ENCODE data around the gene D2HGDH. TPM values are rescaled to one million over a fixed set of nuclear protein-coding genes. Genes with fewer than 3 reads are reported as not detected.

The D2HGDH gene
- total and polyA plus RNA-seq, 2 of the 13 experiments (the other 11 are each of a cell fraction or from before 2014, with no cell fraction given), result 19.2 to 20.3 TPM

DNA sequence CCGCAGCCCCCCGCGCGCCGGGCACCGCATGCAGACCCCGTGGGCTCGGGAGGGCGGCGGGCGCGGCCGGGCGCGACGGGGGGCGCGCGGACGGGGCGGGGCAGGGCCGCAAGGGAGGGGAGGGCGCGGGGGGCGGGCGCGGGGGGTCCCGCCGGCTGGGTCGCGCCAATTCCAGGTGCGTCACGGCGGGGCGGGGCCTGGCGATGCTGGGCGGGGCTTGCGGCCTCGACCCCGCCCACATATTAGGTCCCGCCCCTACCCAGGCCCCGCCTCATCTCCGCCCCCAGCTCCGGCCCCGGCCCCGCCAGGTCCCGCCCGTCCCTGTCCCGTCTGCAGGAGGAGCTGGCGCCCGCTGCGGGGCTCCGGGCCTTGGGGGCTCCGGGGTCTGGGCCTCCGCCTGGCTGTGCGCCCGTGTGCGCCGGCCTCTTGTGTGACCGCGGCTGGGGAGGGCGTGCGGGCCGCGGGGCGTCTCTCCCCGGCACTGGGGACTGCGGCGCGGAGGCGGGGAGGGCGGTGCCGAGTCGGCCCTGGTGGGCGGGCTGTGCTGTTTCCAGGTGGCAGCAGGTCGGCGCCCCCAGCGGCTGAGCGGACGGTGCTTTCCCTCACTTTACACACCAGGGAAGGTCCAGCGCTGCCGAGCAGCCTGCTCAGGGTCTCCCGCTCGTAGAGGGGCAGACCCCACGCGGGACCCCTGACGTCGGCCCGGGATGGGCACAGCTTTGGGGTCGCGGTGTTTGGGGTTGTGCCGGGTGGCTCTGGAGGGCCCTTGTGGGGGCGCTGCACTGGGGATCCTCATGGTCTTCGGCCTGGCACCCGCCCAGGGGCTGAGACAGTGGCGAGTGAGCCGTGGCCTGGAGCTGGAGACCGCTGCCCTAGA lies 32.0 kb upstream of the D2HGDH start (continued):
- TF ChIP-seq SP4 (CRISPR knock-in tag; IDR thresholded peaks at IDR 0.05), result peak; percentile 97
- TF ChIP-seq EEA1 (CRISPR knock-in tag; IDR thresholded peaks at IDR 0.05; ENCODE audit: borderline replicate concordance), result 0 out of 2 replicates have a peak, but pooled peaks have one; percentile 39
- TF ChIP-seq AFF4 (CRISPR knock-in tag; IDR thresholded peaks at IDR 0.05), result peak; percentile 81; the same call in 1 of the 2 replicates
- peak; percentile 74 for TF ChIP-seq HNRNPLL (IDR thresholded peaks at IDR 0.05; ENCODE audit: low read depth, low read length, poor library complexity, severe bottlenecking)
- TF ChIP-seq HOXA7 (CRISPR knock-in tag; IDR thresholded peaks at IDR 0.05), result no peak
- no peak for TF ChIP-seq DR1 (CRISPR knock-in tag; IDR thresholded peaks at IDR 0.05)
- TF ChIP-seq ZNF33B (CRISPR knock-in tag; IDR thresholded peaks at IDR 0.05), result no peak
- TF ChIP-seq JARID2 (CRISPR knock-in tag; IDR thresholded peaks at IDR 0.05; ENCODE audit: insufficient replicate concordance), result no peak
- TF ChIP-seq ZNF749 (CRISPR knock-in tag; IDR thresholded peaks at IDR 0.05; ENCODE audit: borderline replicate concordance), result peak; percentile 40; the same call in 1 of the 2 replicates
- 0 out of 2 replicates have a peak, but pooled peaks have one; percentile 12 for TF ChIP-seq ETV5 (CRISPR knock-in tag; IDR thresholded peaks at IDR 0.05; ENCODE audit: borderline replicate concordance)
- TF ChIP-seq FOXK1 (CRISPR knock-in tag; IDR thresholded peaks at IDR 0.05; ENCODE audit: borderline replicate concordance, low read depth), result peak; percentile 50; the same call in 1 of the 2 replicates
- TF ChIP-seq, protein P1, sequence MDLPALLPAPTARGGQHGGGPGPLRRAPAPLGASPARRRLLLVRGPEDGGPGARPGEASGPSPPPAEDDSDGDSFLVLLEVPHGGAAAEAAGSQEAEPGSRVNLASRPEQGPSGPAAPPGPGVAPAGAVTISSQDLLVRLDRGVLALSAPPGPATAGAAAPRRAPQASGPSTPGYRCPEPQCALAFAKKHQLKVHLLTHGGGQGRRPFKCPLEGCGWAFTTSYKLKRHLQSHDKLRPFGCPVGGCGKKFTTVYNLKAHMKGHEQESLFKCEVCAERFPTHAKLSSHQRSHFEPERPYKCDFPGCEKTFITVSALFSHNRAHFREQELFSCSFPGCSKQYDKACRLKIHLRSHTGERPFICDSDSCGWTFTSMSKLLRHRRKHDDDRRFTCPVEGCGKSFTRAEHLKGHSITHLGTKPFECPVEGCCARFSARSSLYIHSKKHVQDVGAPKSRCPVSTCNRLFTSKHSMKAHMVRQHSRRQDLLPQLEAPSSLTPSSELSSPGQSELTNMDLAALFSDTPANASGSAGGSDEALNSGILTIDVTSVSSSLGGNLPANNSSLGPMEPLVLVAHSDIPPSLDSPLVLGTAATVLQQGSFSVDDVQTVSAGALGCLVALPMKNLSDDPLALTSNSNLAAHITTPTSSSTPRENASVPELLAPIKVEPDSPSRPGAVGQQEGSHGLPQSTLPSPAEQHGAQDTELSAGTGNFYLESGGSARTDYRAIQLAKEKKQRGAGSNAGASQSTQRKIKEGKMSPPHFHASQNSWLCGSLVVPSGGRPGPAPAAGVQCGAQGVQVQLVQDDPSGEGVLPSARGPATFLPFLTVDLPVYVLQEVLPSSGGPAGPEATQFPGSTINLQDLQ (CRISPR knock-in tag; IDR thresholded peaks at IDR 0.05), result peak; percentile 80
- TF ChIP-seq ZNF780A (CRISPR knock-in tag; IDR thresholded peaks at IDR 0.05), result no peak
- peak; percentile 95 for TF ChIP-seq ZNF598 (CRISPR knock-in tag; IDR thresholded peaks at IDR 0.05; ENCODE audit: borderline replicate concordance)
- no peak for TF ChIP-seq ZNF382 (CRISPR knock-in tag; IDR thresholded peaks at IDR 0.05; ENCODE audit: borderline replicate concordance)
- peak; percentile 76 for TF ChIP-seq ZNF768 (CRISPR knock-in tag; IDR thresholded peaks at IDR 0.05)
- TF ChIP-seq EP300 (IDR thresholded peaks at IDR 0.05; ENCODE audit: low read depth in 2 of 2, low read length in 2 of 2), result no peak
- 0 out of 2 replicates have a peak, but pooled peaks have one; percentile 13 for TF ChIP-seq EP300 (CRISPR knock-in tag; IDR thresholded peaks at IDR 0.05; ENCODE audit: borderline replicate concordance)

All from HepG2 (cell line).